Measurements from ENCODE around the gene RGS6.

DNA sequence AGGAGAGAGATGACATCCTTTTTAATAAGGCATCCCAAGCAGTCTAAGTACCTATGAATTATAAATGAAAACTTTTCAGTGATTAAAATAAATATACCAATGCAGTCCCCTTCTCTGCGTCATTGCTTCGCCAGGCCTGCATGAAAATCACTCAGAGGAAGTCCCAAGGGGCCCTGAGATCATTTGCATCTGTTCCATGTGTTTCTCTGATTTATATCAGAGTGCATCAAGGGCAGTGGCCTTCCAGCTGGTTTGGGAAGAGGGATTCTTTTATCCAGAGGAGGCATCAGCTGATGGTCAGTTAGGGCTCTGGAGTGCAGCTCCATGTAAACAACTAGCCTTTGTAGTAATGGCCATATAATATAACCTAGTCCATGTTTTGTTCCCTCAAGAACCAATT is 210.1 kb downstream of the RGS6 start:
- TF ChIP-seq, protein P1, sequence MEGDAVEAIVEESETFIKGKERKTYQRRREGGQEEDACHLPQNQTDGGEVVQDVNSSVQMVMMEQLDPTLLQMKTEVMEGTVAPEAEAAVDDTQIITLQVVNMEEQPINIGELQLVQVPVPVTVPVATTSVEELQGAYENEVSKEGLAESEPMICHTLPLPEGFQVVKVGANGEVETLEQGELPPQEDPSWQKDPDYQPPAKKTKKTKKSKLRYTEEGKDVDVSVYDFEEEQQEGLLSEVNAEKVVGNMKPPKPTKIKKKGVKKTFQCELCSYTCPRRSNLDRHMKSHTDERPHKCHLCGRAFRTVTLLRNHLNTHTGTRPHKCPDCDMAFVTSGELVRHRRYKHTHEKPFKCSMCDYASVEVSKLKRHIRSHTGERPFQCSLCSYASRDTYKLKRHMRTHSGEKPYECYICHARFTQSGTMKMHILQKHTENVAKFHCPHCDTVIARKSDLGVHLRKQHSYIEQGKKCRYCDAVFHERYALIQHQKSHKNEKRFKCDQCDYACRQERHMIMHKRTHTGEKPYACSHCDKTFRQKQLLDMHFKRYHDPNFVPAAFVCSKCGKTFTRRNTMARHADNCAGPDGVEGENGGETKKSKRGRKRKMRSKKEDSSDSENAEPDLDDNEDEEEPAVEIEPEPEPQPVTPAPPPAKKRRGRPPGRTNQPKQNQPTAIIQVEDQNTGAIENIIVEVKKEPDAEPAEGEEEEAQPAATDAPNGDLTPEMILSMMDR (IDR thresholded peaks at IDR 0.05), result no peak
- no peak for TF ChIP-seq POLR2A (IDR thresholded peaks at IDR 0.05)
